ENCODE data around the gene C1orf53.
"Not testable (repeated sequence)": the region's sequence is repeated elsewhere in the genome, so short reads cannot be mapped to it uniquely, and the experiment has no call there.

The C1orf53 gene

DNA sequence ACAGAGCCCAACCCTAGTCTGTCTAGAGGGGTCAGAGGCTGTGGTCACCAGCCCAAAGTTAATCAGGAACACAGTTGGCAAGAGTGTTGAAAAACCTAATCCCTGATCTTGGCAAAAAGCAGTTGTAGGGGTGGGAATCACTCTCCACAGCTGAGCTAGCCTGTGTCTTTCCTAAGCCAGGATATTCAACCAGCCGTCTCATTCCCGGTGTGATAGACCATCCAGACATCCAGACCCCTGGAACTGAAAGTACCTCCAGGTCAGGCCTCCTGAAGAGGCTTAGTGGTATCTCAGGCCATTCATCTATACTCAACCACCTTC lies 19.6 kb downstream of the C1orf53 start:
- no peak for DNase-seq

GRCh38 chr1:197923038-197923437 lies 20.6 kb downstream of the C1orf53 start:
- no peak for DNase-seq

- no peak for DNase-seq
Observed at GRCh38 chr1:197924516-197925123, 22.2 kb downstream of the C1orf53 start.

- no peak for DNase-seq
Observed at GRCh38 chr1:197927908-197928665, 25.7 kb downstream of the C1orf53 start.

- DNase-seq, result no peak
Observed at GRCh38 chr1:197928849-197929336, 26.5 kb downstream of the C1orf53 start.

- no peak for DNase-seq
Observed at GRCh38 chr1:197933016-197933415, 30.6 kb downstream of the C1orf53 start.

GRCh38 chr1:197933647-197934046 lies 31.2 kb downstream of the C1orf53 start:
- no peak for DNase-seq

GRCh38 chr1:197937381-197937780 lies 35.0 kb downstream of the C1orf53 start:
- no peak for DNase-seq

DNA sequence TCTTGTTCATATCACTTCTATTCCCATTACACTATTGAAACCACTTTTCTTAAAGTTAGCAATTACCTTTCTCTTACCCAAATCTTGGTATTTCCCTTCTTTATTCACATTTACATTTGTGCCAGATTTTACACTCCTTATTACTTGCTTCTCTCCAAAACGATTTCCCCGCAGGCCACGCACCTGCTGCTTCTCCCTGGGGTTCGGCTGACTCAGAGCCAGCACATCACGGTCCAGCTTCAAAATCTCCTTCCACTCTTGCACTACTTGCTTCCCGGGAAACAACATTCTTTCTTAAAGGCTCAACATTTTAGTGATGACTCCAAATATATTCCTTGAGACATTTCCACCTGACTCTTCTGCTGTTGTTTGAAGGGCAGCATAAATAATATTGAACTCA lies 35.5 kb downstream of the C1orf53 start:
- no peak for DNase-seq

DNA sequence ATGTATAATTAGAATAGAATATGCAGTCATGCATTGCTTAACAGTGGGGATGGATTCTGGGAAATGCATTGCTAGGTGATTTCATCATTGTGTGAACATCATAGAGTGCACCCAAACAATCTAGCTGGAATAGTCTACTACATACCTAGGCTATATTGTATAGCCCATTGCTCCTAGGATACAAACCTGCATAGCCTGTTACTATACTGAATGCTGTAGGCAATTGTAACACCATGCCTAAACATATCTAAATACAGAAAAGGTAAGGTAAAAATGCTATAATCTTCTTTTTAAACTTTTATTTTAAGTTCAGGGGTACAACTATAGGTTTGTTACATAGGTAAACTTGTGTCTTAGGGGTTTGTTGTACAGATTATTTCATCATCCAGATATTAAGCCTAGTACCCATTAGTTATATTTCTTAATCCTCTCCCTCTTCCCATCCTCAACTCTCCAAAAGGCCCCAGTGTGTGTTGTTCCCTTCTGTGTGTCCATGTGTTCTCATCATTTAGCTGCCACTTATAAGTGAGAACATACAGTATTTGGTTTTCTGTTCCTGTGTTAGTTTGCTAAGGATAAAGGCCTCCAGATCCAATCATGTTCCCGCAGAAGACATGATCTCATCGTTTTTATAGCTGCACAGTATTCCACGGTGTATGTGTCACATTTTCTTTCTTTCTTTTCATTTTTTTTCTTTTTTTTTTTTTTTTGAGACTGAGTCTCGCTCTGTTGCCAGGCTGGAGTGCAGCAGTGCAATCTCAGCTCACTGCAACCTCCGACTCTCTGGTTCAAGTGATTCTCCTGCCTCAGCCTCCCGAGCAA lies 36.9 kb downstream of the C1orf53 start:
- DNase-seq, result not testable (repeated sequence)

GRCh38 chr1:197942042-197942441 lies 39.6 kb downstream of the C1orf53 start:
- no peak for DNase-seq

DNA sequence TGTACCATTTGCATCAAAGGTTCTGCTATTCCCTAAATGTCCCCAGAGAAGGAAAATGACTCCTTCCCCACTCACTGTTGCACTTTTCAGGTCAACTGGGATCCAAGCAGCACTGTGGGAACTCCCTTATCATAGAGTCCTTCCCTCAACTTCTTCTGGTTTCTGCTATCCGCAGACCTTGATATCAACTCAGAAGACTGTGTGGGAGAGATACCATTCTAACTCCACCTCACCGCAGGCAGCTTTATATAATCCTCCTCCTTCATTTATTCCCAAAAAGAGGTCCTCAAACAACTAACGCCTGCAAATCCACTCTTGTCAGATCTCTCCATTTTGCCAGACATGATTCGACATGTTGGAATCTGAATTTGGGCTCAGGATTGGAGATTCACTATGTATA lies 42.1 kb downstream of the C1orf53 start:
- no peak for DNase-seq

DNA sequence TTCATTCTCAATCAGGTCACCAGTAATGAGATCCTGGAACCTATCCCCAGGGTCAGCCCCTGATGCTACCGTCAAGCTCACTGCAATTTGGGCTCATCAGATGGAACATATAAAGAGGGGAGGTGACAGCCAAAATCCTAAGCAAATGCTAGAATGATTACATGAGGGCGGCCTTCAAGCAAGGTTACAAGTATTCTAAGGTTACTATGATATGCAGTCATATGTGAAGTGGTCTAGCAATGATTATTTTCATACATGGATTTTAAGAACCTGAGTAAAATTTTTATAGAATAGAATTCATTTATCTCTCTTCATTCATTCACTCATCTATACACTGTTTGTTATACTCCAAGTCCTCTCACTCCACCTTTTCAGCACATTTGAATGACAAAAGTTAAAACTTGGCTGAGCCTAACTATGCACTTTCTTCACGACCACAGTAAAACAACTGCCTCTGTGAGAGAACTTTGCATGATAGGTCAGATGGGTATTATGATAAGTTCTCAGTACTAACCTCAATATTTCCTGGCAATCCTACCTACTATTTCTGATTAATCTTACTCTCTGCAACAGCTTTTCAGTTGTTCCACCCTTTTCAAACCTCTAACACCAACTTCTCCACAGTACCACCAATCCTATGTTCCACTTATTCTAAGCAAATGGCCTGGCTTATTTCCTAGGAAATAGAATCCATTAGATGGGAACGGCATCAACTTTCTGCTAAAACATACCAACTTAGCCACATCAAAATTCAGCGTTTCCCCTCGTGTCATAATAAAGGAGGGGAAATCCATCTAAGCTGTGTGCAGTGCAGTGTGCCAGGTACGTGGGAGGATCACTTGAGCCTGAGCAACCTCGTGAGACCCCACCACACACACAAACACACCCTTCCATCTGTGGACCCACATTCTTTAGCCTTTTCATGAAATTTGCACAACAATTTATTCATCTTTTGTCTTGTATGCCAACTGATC lies 46.8 kb downstream of the C1orf53 start:
- no peak for DNase-seq

DNA sequence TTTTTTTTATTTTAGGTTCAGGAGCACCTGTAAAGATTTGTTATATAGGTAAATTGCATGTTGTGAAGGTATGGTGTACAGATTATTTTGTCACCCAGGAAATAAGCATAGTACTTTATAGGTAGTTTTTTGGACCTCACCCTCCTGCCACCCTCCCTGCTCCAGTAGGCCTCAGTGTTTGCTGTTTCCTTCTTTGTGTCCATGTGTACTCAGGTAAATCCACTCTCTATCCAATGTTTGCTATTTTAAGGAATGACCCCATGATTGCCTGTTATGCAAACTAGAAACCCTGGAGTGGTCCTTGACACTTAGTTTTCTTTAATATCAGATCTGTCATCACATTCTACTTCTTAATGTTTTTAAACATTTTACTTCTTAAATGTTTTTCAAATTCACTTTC lies 48.7 kb downstream of the C1orf53 start:
- no peak for DNase-seq

- no peak for DNase-seq
Observed at GRCh38 chr1:197951617-197952175, 49.3 kb downstream of the C1orf53 start.

GRCh38 chr1:197953472-197953871 lies 51.0 kb downstream of the C1orf53 start:
- not testable (repeated sequence) for DNase-seq

DNA sequence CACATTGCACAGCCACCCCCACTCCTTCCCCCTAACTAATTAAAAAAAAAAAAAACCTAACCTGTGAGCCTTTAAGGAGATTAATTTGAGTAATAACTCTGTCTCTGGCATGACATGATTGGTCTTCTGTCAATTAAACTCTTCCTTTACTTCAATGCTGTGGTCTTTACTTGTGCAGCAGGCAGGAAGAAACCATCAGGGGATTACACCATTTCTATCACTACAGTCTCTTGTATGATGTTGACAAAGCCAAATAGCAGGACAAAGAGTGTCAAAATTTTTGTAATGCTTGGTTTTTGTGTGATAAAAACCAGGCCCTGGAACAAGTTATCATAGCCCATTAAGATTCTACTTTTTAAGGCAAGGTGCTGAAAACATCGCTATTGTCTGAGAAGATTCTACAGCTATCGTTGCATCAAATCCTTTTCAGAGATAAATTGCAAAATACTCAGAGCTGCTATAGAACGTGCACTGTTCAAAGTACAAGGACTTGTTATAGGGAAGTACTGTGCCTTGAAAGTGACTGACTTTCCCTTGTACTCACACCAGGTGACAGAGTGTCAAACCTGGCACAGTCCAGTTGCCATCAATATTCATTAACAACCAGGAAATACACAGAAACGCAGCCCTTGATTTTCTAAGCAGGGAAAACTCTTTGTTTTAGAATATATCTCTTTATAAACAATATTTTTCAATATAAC lies 52.4 kb downstream of the C1orf53 start:
- DNase-seq, result no peak

GRCh38 chr1:197955486-197956394 lies 53.3 kb downstream of the C1orf53 start:
- no peak for DNase-seq

All from T-helper 9 cell (primary cell).